ENCODE measurements around the gene YBEY.

DNA sequence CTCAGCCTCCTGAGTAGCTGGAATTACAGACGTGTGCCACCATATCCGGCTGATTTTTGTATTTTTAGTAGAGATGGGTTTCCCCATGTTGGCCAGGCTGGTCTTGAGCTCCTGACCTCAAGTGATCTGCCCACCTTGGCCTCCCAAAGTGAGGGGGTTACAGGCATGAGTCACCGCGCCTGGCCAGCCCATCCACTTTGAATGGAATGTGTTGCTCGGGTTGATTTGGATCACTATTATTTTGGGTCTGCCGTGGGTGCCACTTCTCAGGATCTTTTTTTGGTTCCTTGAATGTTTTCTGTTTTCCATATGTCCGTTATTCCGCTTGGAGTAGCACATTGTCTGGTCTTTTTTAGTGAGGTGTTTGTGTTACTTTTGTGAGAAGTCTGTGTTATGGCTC is 54.9 kb downstream of the YBEY start:
- TF ChIP-seq, protein P1, sequence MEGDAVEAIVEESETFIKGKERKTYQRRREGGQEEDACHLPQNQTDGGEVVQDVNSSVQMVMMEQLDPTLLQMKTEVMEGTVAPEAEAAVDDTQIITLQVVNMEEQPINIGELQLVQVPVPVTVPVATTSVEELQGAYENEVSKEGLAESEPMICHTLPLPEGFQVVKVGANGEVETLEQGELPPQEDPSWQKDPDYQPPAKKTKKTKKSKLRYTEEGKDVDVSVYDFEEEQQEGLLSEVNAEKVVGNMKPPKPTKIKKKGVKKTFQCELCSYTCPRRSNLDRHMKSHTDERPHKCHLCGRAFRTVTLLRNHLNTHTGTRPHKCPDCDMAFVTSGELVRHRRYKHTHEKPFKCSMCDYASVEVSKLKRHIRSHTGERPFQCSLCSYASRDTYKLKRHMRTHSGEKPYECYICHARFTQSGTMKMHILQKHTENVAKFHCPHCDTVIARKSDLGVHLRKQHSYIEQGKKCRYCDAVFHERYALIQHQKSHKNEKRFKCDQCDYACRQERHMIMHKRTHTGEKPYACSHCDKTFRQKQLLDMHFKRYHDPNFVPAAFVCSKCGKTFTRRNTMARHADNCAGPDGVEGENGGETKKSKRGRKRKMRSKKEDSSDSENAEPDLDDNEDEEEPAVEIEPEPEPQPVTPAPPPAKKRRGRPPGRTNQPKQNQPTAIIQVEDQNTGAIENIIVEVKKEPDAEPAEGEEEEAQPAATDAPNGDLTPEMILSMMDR (optimal IDR thresholded peaks at IDR 0.05 in 1 of 3, IDR thresholded peaks at IDR 0.05 in 1 of 3, conservative IDR thresholded peaks at IDR 0.05 in 1 of 3; ENCODE audit: extremely low read depth in 1 of 3, insufficient read depth in 2 of 3, low read length in 3 of 3): no peak
- no peak for TF ChIP-seq EZH2 (IDR thresholded peaks at IDR 0.05; ENCODE audit: low read length)
